ENCODE measurements around the gene IFT22.
A peak's percentile ranks its signal among the peaks of the same experiment; 100 is the strongest.
"Not testable (repeated sequence)": the region's sequence is repeated elsewhere in the genome, so short reads cannot be mapped to it uniquely, and the experiment has no call there.

IFT22 gene

DNA sequence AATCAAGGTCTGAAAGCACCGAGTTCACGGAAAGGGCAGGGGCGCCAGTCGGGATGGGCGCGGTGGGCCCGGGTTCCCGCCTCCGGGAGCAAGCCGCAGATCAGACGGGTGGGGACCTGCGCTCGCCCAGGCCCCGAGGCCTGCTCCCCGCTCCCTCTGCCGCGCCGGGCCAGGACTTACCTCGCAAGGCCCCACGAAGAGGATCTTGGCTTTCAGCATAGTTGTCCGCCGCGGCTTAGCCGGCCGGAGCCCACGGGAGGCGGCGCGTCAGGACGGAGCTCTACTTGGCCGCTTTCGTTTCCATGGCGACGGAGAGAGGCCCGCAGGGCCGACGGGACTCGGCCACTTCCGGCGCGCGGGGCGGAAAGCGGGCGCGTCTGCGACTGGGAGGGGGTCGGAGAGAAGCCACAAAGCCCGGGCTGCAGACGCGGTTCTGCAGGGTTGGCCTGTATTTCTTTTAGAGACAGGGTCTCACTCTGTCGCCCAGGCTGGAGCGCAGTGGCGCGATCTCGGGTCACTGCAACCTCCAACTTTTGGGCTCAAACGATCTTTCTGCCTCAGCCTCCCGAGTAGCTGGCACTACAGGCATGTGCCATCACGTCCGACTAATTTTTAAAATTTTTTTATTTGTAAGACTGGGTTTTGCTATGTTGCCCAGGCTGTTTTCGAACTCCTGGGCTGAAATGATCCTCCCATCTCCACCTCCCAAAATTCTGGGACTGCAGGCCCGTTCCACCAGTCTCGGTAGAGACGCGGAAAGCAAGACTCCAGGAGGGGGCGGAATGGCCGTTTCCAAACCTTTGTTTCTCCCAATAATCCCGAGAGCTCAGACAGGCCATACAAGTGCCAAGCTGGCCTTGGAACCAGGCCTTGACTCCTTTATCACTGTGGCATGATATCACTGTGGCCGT lies at the start of gene IFT22:
IFT22 (minus strand) TSS at position 322 of the 911 bp plus-strand sequence; CDS start at position 219, 103 bp downstream.
- peak; percentile 40 for DNase-seq

DNA sequence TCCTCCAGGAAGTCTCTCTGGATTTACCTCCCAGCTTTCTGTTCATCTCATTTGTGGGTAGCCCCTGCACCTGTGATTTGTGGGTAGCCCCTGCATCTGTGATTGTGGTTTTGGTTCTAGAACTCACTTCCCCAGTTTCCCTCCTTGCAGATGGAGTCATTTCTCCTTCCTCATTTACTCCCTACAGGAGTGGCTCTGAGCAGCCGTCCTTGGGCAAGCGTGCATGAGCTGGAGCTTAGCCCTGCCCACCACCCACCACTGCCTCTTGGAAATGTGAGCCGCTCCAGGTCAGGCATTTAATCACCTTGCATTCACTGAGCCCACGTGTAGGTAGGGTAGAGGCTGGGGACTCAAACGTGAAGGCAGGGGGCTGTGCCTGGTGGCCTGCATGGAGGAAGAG lies 49.2 kb upstream of the IFT22 start:
- DNase-seq = no peak

DNA sequence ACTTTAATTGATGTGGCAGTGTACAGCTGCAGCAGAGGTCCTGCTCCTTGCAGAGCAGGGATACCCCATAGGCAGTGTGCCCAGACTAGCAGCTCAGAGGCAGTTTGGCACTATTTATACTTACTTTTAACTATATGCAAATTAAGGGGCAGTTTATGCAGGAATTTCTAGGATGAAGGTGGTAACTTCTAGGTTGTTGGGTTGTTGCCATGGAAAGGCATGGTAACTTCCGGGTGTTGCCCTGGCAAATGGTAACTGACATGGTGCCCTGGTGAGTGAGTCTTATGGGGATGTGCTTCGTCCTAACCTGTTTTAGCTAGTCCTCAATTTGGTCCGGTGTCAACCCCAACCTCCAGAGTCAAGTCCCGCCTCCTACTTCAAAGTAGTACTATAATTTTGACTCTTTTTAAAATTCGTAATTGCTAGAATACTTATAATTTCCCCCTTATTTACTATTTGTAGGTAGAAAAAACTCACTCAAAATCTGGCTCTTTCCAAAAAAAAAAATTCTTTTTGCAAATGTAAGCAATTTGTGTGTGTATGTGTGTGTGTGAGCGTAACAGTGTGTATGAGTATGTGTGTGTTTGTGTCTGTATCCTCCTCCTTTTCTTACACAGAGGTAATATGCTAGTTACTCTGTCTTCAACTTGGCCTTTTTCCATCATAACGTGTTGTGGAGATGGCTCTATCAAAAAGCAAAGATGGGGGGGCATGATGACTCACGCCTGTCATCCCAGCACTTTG lies 47.0 kb upstream of the IFT22 start:
- no peak for DNase-seq

DNA sequence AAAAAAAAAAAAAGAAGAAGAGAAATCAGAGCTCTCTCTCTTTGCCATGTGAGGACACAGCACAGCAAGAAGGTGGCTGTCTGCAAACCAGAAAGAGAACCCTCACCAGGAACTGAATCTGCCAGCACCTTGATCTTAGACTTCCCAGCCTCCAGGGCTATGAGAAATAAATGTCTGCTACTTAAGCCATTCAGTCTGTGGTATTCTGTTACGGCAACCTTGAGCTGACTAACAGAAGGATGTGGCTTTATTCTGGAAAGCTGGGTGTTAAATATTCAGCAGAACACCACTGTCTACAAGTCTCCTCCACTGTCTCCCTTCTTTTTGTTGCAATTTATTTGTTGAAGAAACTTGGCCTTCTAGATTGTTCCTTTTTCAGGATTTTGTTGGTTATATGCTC lies 46.1 kb upstream of the IFT22 start:
- DNase-seq = no peak

DNA sequence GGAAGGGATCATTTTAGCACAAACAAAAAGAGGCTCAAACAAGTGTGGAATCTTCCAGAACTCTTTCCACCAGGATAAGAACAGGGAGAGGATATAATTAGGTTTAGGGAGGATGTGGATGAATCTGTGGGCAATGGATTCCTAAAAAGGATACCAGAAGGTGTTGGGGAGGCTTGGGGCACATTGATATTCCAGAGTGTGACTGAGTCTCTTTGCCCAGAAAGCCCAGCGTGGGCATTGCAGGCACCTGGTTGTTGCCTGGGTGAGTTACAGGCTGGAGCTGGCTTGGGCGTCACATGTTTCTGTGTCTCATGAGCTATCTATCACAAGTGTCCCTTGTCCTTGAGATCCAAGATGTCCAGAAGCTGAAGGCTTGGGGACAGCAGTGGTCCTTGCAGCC lies 44.3 kb upstream of the IFT22 start:
- DNase-seq = no peak

DNA sequence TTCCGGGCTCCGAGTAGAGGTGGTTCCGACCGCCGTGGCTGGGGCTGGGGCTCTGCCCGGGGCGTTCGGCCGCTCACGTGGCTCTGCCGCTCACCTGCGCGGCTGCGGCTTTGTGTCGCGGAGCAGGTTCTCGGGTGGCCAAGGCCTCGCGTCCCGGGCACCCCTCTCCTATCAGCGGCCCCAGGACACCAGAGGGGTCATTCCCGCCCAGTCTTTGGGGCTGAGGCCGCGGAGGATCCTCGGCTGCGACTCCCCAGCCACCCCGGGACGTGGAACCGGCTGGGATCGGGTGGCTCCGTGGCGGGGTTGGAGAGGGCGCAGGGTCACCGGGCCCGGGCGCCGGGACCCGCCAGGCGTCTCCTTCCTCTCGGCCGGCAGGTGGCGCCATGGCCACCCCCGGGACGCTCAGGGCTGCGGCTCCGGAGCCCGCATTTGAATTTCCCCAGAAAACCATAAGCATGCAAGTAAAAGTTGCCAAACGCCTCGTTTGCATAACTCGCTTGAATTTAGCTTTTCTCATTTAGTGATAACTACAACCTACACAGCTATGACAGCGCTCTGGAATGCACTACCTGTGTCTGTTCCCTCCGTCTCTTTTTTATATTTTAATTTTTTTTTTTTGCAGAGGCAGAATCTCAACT lies 42.2 kb upstream of the IFT22 start:
- DNase-seq = no peak

DNA sequence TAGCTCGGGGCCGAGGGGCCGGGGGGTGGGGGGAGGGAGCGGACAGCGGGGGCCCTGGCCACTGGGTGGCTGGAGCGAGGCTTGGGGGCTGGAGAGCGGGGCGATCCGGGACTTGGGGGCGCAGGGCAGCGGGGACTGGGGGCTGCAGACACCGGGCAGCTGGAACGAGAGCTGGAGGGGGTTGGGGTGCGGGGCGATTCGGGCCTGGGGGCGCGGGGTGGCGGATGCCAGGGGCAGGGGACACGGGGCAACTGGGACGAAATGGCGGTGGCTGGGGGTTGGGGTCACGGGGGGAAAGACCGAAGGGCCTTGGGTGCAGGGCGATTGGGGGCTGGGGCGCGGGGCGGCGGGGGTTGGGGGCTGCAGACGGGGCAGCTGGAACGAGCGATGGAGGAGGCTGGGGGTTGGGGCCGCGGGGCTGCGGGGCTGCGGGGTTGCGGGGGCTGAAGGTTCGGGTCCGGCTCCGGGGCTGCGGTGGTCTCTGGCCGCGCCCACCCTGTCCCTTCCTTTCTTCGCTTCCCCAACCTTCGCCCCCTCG lies 41.7 kb upstream of the IFT22 start:
- no peak for DNase-seq

DNA sequence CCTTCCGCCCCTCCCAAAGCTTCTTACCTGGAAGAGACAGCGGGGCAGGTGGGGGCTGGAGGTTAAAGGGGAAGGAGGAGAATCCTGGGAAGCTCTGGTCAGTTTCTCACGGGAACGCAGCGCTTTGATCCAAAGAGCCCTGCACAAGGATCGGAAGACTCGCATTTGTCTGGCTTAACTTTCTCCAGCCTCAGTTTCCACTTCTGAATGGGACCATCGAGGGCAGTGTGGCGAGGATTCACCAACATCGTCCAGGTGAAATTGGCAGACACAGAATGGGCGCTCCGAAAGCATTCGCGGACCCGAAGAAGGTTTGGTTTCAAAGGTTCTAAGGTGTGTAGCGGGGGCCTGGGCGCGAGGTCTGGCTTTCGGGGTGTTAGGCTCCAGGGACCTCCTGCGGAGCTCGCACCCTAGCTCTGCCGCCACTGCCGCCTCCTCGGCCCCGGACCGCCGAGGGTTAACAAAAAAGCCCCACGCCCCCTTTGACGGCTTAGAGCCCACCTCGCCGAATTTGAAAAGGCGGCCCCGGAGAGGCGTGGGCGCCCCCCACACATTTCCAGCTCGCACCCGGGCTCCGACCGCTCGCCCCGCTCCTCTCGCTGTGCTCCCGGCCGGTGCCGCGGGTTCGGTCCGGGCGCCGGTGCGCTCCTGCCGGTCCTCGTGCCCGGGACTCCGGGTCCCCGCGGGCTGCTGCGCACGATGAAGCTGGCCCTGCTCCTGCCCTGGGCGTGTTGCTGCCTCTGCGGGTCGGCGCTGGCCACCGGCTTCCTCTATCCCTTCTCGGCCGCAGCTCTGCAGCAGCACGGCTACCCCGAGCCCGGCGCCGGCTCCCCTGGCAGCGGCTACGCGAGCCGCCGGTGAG lies 41.0 kb upstream of the IFT22 start, which contains the start of gene COL26A1:
COL26A1 (plus strand) TSS at position 542 of the 862 bp plus-strand sequence; CDS start at position 700, 158 bp downstream.
- no peak for DNase-seq

DNA sequence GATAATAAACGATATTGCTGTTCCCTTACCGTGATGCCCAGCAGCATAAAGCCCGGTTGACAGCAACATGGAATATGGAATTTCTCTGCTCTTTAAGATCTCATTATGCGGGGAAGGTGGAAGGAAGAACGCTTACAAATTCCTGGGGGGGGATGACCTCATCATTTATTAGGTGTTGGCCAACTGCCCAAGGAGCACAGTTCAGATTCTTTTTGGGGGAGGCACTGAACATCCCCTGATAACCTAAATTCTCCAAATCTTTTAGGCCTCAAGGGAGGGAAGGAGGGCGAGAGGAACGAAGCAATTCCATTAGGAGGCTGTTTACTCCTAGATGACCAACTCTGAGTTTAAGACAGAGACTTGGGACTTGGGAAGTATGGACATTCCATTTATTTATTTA lies 35.8 kb upstream of the IFT22 start:
- no peak for DNase-seq

DNA sequence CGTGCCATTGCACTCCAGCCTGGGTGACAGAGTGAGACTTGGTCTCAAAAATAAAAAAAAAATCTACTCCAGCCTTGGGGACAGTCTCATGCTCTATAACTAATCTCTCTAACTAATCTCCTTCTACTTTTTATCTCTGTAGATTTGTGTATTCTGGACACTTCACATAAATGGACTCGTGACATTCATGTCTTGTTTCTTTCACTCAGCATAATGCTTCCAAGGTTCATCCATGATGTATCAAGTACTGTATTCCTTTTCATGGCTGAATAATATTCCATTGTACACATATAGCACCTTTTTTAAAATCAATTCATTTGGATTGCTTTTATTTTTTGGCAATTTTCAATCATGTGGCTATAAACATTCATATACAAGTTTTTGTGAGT lies 31.3 kb upstream of the IFT22 start:
- DNase-seq = no peak

DNA sequence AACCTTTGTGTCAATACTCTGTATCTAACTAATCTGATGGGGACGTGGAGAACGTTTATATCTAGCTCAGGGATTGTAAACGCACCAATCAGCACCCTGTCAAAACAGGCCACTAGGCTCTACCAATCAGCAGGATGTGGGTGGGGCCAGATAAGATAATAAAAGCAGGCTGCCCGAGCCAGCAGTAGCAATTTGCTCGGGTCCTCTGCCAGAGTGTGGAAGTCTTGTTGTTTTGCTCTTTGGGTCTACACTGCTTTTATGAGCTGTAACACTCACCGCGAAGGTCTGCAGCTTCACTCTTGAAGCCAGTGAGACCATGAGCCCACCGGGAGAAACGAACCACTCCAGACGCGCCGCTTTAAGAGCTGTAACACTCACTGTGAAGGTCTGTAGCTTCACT lies 27.7 kb upstream of the IFT22 start:
- not testable (repeated sequence) for DNase-seq

DNA sequence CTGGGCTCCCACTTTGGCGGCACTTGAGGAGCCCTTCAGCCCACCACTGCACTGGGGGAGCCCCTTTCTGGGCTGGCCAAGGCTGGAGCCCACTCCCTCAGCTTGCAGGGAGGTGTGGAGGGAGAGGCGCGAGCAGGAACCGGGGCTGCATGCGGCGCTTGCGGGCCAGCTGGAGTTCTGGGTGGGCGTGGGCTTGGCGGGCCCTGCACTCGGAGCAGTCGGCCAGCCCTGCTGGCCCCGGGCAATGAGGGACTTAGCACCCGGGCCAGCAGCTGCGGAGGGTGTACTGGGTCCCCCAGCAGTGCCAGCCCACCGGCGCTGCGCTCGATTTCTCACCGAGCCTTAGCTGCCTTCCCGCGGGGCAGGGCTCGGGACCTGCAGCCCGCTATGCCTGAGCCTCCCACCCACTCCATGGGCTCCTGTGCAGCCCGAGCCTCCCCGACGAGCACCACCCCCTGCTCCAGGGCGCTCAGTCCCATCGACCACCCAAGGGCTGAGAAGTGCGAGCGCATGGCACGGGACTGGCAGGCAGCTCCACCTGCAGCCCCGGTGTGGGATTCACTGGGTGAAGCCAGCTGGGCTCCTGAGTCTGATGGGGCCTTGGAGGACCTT lies 26.9 kb upstream of the IFT22 start:
- DNase-seq = not testable (repeated sequence)

DNA sequence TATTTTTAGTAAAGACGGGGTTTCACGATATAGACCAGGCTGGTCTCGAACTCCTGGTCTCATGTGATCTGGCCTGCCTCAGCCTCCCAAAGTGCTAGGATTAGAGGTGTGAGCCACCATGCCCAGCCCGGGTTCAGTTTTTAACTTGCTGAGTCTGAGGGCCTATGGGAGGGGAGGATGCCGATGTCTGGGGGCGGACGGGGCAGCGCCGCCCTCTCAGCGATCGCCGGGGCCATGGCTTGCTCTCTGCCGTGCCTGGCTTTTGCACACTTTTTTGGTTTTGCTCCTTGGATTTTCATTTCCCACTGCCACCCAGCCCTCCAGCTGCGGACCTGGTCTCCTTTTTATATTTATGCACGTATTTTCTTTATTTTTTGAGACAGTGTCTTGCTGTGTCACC lies 25.9 kb upstream of the IFT22 start:
- DNase-seq = no peak

DNA sequence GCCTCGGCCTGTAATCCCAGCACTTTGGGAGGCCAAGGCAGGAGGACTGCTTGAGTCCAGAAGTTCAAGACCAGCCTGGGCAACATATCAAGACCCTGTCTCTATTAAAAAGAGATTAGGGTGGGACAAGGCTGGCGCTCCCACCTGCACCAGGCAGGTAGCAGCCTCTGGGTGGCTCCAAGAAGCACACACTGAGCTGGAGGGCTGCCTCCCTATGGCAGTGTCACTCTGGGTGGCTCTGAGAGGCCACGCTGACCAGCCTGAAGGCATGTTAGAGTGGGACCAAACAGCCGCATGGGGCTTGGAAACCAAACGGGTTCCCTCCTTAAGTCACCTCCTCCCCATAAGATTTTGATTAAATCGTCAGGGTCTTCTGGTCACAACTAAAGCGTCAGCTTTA lies 21.3 kb upstream of the IFT22 start:
- DNase-seq = no peak

DNA sequence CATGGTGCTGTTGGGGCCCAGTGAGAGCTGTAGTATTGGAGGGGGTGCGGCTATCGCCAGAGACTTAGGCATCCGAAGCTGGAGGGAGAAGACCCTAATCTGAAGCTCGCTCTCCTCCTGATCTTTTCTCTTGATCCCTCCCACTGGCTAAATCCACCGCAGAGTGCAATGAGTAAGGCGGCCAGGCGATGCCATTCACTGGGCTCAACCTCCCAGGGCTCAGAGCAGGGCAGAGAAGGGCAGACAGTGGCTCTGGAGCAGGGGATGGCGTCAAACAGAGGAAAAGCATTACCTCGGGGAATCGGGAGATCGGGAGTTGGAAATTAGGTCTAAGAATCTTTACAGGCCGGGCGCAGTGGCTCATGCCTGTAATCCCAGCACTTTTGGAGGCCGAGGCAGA lies 18.8 kb upstream of the IFT22 start:
- DNase-seq = no peak

DNA sequence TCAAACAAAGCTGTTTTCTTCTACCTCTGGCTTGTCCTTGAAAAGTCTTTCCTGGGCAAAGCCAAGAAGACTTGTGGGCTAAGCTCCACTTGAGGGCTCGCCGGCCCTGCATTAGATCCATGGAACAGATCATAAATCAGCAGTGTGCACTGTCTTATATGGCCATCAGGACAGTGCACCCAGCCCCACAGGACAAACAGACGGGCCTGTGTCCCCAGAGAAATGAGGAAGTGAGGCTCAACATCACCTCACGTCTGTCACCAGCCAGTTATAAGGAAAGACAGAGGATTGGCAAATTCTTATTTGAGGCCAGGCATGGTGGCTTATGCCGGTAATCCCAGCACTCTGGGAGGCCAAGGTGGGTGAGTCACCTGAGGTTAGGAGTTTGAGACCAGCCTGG lies 12.3 kb upstream of the IFT22 start:
- DNase-seq = no peak

DNA sequence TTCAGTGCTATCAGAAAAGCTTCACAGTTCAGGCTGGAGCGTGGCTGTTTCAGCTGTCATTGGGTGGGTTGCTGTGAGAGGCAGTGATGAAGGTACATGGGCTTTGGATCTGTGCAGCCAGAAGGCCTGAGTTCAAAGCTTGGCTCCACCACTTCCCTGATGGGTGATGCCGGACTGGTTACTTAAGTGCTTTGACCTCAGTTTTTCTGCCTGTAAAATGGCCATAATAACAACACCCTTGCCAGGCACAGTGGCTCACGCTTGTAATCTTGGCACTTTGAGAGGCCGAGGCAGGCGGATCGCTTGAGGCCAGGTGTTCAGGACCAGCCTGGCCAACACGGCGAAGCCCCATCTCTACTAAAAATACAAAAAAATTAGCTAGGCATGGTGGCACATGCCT lies 10.4 kb upstream of the IFT22 start:
- no peak for DNase-seq

DNA sequence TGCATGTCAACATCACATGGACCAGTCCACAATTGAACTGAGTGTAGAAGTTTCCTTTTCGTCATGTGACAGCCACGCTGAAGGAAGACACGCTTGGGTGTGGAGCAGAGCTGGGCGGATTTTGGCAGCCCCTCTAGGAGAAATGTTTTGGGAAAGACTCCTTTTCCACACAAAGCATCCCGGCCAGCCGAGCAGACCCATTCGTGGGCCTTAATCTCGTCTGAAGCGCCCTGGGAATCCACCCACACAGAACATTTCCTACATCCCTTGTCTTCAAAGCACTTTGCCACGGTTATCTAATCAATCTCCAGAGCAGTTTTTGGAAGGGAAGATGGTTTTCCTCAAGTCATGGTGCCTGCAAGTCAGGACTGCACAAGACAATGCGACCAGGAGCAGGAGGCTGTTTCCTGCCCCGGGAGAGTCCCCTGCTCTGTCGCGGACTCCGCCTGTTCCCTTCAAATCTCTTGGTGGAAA lies 8.4 kb upstream of the IFT22 start:
- DNase-seq = no peak

DNA sequence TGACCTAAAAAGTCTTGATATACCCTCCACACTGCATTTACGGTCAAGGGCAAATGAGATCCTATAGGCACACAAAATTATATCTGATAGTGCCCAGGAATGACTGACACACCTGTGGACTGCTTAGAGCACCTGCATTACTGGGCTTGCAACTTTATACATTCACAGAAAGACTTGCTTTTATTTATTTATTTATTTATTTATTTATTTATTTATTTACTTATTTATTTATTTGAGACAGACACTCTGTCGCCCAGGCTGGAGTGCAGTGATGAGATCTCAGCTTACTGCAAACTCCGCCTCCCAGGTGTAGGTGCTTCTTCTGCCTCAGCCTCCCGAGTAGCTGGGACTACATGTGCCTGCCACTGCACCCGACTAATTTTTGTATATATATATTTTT lies 6.5 kb upstream of the IFT22 start:
- no peak for DNase-seq

DNA sequence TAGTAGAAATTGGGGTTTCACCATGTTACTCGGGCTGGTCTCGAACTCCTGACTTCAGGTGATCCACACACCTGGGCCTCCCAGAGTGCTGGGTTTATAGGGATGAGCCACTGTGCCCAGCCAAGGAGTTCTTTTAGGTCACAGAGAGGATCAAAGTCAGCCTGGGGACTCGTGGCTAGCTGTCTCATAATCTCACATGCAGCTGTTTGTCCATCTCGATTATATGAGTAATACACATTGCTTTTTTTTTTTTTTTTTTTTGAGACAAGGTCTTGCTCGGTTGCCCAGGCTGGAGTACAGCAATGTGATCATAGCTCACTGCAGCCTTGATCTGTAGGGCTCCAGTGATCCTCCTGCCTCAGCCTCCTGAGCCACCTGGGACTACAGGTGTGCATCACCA lies 2.2 kb downstream of the IFT22 start:
- no peak for DNase-seq

DNA sequence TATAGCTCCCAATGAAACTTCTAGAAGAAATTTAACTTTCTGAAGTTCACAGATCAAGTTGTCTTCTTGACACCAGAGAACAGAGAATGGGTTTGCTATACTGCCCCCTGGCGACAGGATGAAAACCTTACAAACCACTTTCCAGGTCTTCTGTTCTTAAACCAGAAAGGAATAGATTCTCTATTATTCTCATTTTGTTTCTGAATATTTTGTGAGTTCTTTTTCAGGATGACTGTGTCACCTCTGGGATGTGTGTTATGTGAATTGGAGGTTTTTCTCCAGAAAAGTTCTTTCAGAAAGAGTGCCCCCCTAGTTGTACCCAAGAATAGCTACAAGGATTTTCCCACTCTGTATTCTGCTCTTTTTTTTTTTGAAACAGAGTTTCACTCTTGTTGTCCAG lies 6.3 kb downstream of the IFT22 start:
- DNase-seq = no peak

Data from NCI-H510A treated with DMSO at 0.1 percent for 48 hours (cell line).